A549 (cell line): ENCODE measurements around the gene TGIF1. TPM values are rescaled to one million over a fixed set of nuclear protein-coding genes. Genes with fewer than 3 reads are reported as not detected.
"Not testable (repeated sequence)": the region's sequence is repeated elsewhere in the genome, so short reads cannot be mapped to it uniquely, and the experiment has no call there.

Experiments
- ATAC-seq, 2 experiments: fragments of 200-7000 bp in 1 of 2; fragments of >200 bp in 1 of 2; cut with Nextera tagmentation in 1 of 2; cut with Tn5 transposase in 1 of 2; 3 replicates each; pipeline versions ENCODE4 v1.8.0 to v1.9.1; 2018 to 2020; ENCODE audit warnings: mild to moderate bottlenecking in 1 of 2, moderate library complexity in 1 of 2
- CTCF ChIA-PET: fragments of 300-600 bp; sonication (Branson Sonifier 250); formaldehyde crosslinking; extraction: SDS; loops from one replicate; lab custom pipeline; 2021; ENCODE audit warnings: antibody characterized with exemption, inconsistent platforms; lab: Yijun Ruan, JAX
- POLR2A ChIA-PET: fragments of 350-600 bp; formaldehyde crosslinking; extraction: SDS; loops from one replicate; lab custom pipeline; 2021; ENCODE audit warnings: antibody characterized with exemption, inconsistent platforms; lab: Yijun Ruan, JAX
- DNase-seq, 2 experiments: peaks; one replicate each; pipeline versions ENCODE4 v3.0.0 to v3.0.0-alpha.2; 2011 to 2016; ENCODE audit warnings: low read depth in 1 of 2, low spot score in 1 of 2
- FAIRE-seq: peaks from 2 replicates; lab custom pipeline; 2011; peaks lifted over from hg19 to GRCh38; lab: Jason Lieb, UNC
- H3K27ac ChIP-seq, 2 experiments: fragments of >200 bp; sonication (Bioruptor Twin); formaldehyde crosslinking; 3 replicates each; pipeline ENCODE4 v1.5.1; 2016 to 2017
- H3K4me1 ChIP-seq: fragments of >200 bp; sonication (Bioruptor Twin); formaldehyde crosslinking; 3 replicates; pipeline ENCODE4 v1.6.1; 2016
- H3K4me2 ChIP-seq: fragments of >200 bp; sonication (Bioruptor Twin); formaldehyde crosslinking; 3 replicates; pipeline ENCODE4 v1.6.1; 2016
- H3K4me3 ChIP-seq: fragments of >200 bp; sonication (Bioruptor Twin); formaldehyde crosslinking; 3 replicates; pipeline ENCODE4 v1.5.1; 2016
- H3K9me3 ChIP-seq: fragments of >200 bp; sonication (Bioruptor Twin); formaldehyde crosslinking; 3 replicates; pipeline ENCODE4 v1.6.1; 2016
- BHLHE40 ChIP-seq: IDR thresholded peaks from 2 replicates; pipeline ENCODE4 v1.6.1; 2012; ENCODE audit warnings: low read depth, low read length, inconsistent platforms
- CEBPB ChIP-seq, 2 experiments: fragments of >200 bp in 1 of 2; sonication (Bioruptor Twin) in 1 of 2; formaldehyde crosslinking in 1 of 2; IDR thresholded peaks; 2 replicates each; pipeline ENCODE4 v1.6.1; 2012 to 2016
- EHF ChIP-seq: fragments of 250-450 bp; sonication (Bioruptor Pico); IDR thresholded peaks from 2 replicates; pipeline ENCODE4 v1.5.0; 2020; ENCODE audit warnings: mild to moderate bottlenecking
- EHMT2 ChIP-seq: fragments of 200-600 bp; sonication (generic); IDR thresholded peaks from 2 replicates; pipeline ENCODE4 v1.6.1; 2016; ENCODE audit warnings: antibody characterized with exemption, low read depth, mild to moderate bottlenecking, moderate library complexity
- ESRRA ChIP-seq: fragments of 150-350 bp; IDR thresholded peaks from 2 replicates; pipeline ENCODE4 v1.6.1; 2014; ENCODE audit warnings: mild to moderate bottlenecking, low read length, borderline replicate concordance
- FOSB ChIP-seq: fragments of 250-450 bp; sonication (Bioruptor Pico); IDR thresholded peaks from 2 replicates; pipeline ENCODE4 v1.5.0; 2020; ENCODE audit warnings: mild to moderate bottlenecking, moderate library complexity
- HDAC2 ChIP-seq: fragments of 200-600 bp; sonication (generic); IDR thresholded peaks from 2 replicates; pipeline ENCODE4 v1.6.1; 2016
- HOXB13 ChIP-seq: fragments of 250-450 bp; sonication (Bioruptor Pico); IDR thresholded peaks from 2 replicates; pipeline ENCODE4 v1.5.0; 2020; ENCODE audit warnings: low read depth, mild to moderate bottlenecking, moderate library complexity
- JUN ChIP-seq, 2 experiments: fragments of >200 bp; sonication (Bioruptor Twin); formaldehyde crosslinking; IDR thresholded peaks; 2 replicates in 1 of 2; 3 replicates in 1 of 2; pipeline ENCODE4 v1.6.1; 2016 to 2017
- NFE2L2 ChIP-seq: fragments of 150-350 bp; conservative IDR thresholded peaks from 2 replicates; pipeline ENCODE4 v1.6.1; 2014; ENCODE audit warnings: low read length
- POLR2A ChIP-seq: IDR thresholded peaks from 2 replicates; pipeline ENCODE4 v1.6.1; 2012; ENCODE audit warnings: mild to moderate bottlenecking, low read length
- RAD21 ChIP-seq, 2 experiments: fragments of >200 bp in 1 of 2; sonication (Bioruptor Twin) in 1 of 2; formaldehyde crosslinking in 1 of 2; IDR thresholded peaks in 1 of 2; conservative IDR thresholded peaks in 1 of 2; 2 replicates in 1 of 2; 3 replicates in 1 of 2; pipeline ENCODE4 v1.6.1; 2012 to 2018; ENCODE audit warnings: inconsistent platforms in 1 of 2
- ZC3H11A ChIP-seq: fragments of 450-650 bp; IDR thresholded peaks from 2 replicates; pipeline ENCODE4 v1.6.1; 2014; ENCODE audit warnings: antibody characterized with exemption, mild to moderate bottlenecking
- ZSCAN20 ChIP-seq: fragments of 250-450 bp; sonication (Bioruptor Pico); IDR thresholded peaks from 2 replicates; pipeline ENCODE4 v1.8.0; 2022; ENCODE audit warnings: mild to moderate bottlenecking, moderate library complexity
- WGBS: methylation state at CpG from one replicate; pipeline ENCODE4 v1.1.6; 2017; ENCODE audit errors: missing lambda C conversion rate; 5-methylcytosine and 5-hydroxymethylcytosine counted together
- polyA plus RNA-seq, 4 experiments: library from polyadenylated mRNA; depleted of rRNA in 3 of 4; stranded (reverse); fragments of >200 nt; fragmentation: RNase III in 1 of 4; extraction: RNeasy Plus Mini Kit Qiagen cat#74134 plus additional on column Dnase treatment in 1 of 4; gene quantifications; 2 replicates in 3 of 4; 3 replicates in 1 of 4; pipeline ENCODE4 v1.2.3, GENCODE V29; 2011 to 2017
- TF ChIP-seq, protein P1 (sequence below): fragments of >200 bp; sonication (Bioruptor Twin); formaldehyde crosslinking; IDR thresholded peaks from 3 replicates; pipeline ENCODE4 v1.6.1; 2016
- TF ChIP-seq, protein P2 (sequence below): IDR thresholded peaks from 2 replicates; pipeline ENCODE4 v1.6.1; 2012
- TF ChIP-seq, protein P3 (sequence below): fragments of 250-450 bp; sonication (Bioruptor Pico); IDR thresholded peaks from 2 replicates; pipeline ENCODE4 v1.5.0; 2020; ENCODE audit warnings: low read depth, mild to moderate bottlenecking, moderate library complexity

The TGIF1 gene
- polyA plus RNA-seq, 2 of the 4 experiments (the other 2 are of a cell fraction) = 160 to 174 TPM

DNA sequence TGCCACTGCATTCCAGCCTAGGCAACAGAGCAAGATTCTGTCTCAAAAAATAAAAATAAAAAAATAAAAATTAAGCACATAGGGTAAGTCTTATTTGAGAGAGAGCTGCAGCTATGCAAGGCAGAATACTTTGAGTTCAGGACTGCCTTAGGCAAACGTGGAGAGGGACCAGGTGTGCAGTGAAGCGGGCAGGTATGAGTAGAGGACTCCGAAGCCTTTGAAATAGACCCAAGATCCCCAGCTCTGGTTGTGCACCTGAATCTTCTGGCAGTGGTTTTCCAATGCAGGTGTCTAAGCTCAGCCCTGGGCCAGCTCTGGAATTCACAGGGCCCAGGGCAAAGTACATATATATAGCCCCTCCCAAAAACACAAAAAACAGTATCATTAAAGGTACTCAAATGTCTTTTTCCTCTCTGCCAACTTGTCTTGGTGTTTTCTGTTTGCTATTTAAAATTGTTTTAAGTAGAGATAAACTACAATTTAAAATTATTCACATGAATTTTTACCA, 21.2 kb downstream of the TGIF1 start:
- H3K4me2 ChIP-seq = no peak overlapping the region
- ChIA-PET POLR2A (no interaction called here), CTCF (no interaction called here)
- H3K4me1 ChIP-seq = peaks cover 19% of the 10 kb centered on the region
- H3K4me3 ChIP-seq = no peak overlapping the region
- WGBS = 72% methylated on average over 3 of the region's 3 CpGs
- DNase-seq (no peak), FAIRE-seq (no peak), ATAC-seq (no peak)
- TF ChIP-seq FOSB (CRISPR knock-in tag) = no peak
- no peak for TF ChIP-seq ZC3H11A
- TF ChIP-seq HDAC2 = no peak
- TF ChIP-seq BHLHE40 = no peak
- no peak for TF ChIP-seq RAD21 (conservative IDR thresholded peaks at IDR 0.05 in 1 of 2, IDR thresholded peaks at IDR 0.05 in 1 of 2)
- no peak for TF ChIP-seq CEBPB (IDR thresholded peaks at IDR 0.05)
- TF ChIP-seq JUN (IDR thresholded peaks at IDR 0.05) = no peak
- no peak for TF ChIP-seq EHMT2
- TF ChIP-seq EHF = no peak
- TF ChIP-seq ESRRA = no peak
- TF ChIP-seq, protein P1, sequence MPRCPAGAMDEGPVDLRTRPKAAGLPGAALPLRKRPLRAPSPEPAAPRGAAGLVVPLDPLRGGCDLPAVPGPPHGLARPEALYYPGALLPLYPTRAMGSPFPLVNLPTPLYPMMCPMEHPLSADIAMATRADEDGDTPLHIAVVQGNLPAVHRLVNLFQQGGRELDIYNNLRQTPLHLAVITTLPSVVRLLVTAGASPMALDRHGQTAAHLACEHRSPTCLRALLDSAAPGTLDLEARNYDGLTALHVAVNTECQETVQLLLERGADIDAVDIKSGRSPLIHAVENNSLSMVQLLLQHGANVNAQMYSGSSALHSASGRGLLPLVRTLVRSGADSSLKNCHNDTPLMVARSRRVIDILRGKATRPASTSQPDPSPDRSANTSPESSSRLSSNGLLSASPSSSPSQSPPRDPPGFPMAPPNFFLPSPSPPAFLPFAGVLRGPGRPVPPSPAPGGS = no peak
- no peak for TF ChIP-seq POLR2A
- TF ChIP-seq NFE2L2 = no peak
- TF ChIP-seq HOXB13 (CRISPR knock-in tag) = no peak
- TF ChIP-seq ZSCAN20 (CRISPR knock-in tag) = no peak
- no peak overlapping the region for H3K27ac ChIP-seq
- H3K9me3 ChIP-seq = no peaks in the 10 kb centered on the region; the same call in 2 of the 3 replicates

DNA sequence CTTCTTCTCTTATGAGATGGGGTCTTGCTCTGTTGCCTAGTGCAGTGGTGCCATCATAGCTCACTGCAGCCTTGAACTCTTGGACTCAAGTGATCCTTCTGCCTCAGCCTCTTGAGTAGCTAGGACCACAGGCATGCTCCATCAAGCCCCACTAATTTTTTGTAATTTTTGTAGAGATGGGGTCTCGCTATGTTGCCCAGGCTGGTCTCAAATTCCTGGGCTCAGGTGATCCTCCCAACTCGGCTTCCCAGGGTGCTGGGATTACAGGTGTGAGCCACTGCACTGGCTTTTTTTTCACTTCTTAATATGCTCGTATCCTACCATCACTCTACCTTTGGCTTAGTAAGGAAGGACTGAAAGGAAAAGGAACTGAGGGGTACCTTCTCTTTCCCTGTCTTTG, 22.1 kb downstream of the TGIF1 start:
- ATAC-seq, H3K27ac ChIP-seq, FAIRE-seq, H3K4me3 ChIP-seq, H3K4me1 ChIP-seq, POLR2A ChIA-PET, DNase-seq, H3K4me2 ChIP-seq, H3K9me3 ChIP-seq: not testable (repeated sequence)
- CTCF ChIA-PET = interaction anchor here (0.8 kb wide), 1 partner anchor 27 kb away, joined by 3 read pairs; no protein-coding TSS in a partner anchor
- 91% methylated on average over 3 of the region's 3 CpGs for WGBS

DNA sequence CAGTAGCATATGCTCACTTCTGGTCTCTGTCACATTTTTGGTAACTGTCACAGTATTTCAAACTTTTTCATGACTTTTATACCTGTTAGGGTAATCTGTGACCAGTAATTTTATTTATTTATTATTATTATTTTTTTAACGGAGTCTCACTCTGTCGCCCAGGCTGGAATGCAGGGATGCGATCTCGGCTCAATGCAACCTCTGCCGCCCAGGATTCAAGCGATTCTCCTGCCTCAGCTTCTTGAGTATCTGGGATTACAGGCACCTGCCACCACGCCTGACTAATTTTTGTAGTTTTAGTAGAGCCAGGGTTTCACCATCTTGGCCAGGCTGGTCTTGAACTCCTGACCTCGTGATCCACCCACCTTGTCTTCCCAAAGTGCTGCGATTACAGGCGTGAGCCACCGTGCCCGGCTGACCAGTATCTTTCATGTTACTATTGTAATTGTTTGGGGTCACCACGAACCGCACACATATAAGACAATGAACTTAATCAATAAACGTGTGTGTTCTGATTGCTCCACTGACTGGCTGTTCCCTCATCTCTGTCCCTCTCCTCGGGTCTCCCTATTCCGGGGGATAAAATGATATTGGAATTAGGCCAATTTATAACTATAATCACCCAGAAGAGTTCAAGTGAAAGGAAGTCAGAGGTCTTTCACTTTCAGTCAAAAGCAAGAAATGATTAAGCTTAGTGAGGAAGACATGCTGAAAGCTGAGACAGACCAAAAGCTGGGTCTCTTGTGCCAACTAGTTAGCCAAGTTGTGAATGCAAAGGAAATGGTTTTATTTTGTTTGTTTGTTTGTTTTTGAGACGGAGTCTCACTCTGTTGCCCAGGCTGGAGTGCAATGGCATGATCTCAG, 22.9 kb downstream of the TGIF1 start:
- peaks cover 9% of the 10 kb centered on the region; the same call in 1 of the 3 replicates for H3K4me1 ChIP-seq
- ATAC-seq = no peak
- TF ChIP-seq, protein P2, sequence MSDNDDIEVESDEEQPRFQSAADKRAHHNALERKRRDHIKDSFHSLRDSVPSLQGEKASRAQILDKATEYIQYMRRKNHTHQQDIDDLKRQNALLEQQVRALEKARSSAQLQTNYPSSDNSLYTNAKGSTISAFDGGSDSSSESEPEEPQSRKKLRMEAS = no peak
- TF ChIP-seq, protein P3, sequence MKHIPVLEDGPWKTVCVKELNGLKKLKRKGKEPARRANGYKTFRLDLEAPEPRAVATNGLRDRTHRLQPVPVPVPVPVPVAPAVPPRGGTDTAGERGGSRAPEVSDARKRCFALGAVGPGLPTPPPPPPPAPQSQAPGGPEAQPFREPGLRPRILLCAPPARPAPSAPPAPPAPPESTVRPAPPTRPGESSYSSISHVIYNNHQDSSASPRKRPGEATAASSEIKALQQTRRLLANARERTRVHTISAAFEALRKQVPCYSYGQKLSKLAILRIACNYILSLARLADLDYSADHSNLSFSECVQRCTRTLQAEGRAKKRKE = no peak
- no peak overlapping the region for H3K4me2 ChIP-seq
- no peak for FAIRE-seq
- H3K4me3 ChIP-seq = no peak overlapping the region
- DNase-seq = no peak
- POLR2A ChIA-PET = interaction anchor here (1.0 kb wide), 1 partner anchor 121 kb away, joined by 3 read pairs; no protein-coding TSS in a partner anchor
- no peak overlapping the region for H3K27ac ChIP-seq
- WGBS = 91% methylated on average over 18 of the region's 18 CpGs
- H3K9me3 ChIP-seq = no peaks in the 10 kb centered on the region; the same call in 2 of the 3 replicates
- CTCF ChIA-PET = interaction anchor here (1.0 kb wide), 1 partner anchor 9 kb away, joined by 3 read pairs; no protein-coding TSS in a partner anchor
